IPS-15b (cell line): ENCODE measurements around the gene ERI3.

ENCODE experiments used
- H3K27me3 ChIP-seq: one replicate; pipeline ENCODE4 v1.6.1; 2013; ENCODE audit warnings: low read length; ENCODE audit not compliant: control insufficient read depth, insufficient read depth
- H3K36me3 ChIP-seq: one replicate; pipeline ENCODE4 v1.6.1; 2013; ENCODE audit warnings: low read length; ENCODE audit not compliant: control insufficient read depth, insufficient read depth
- H3K4me1 ChIP-seq: one replicate; pipeline ENCODE4 v1.6.1; 2013; ENCODE audit warnings: mild to moderate bottlenecking, low read length; ENCODE audit not compliant: control insufficient read depth, insufficient read depth
- H3K4me3 ChIP-seq: one replicate; pipeline ENCODE4 v1.5.1; 2013; ENCODE audit warnings: low read depth, low read length
- H3K9ac ChIP-seq: one replicate; pipeline ENCODE4 v1.6.1; 2013; ENCODE audit warnings: low read depth, mild to moderate bottlenecking, low read length
- H3K9me3 ChIP-seq: one replicate; pipeline ENCODE4 v1.6.1; 2013; ENCODE audit warnings: mild to moderate bottlenecking, low read length; ENCODE audit not compliant: control insufficient read depth, insufficient read depth

Gene ERI3

DNA sequence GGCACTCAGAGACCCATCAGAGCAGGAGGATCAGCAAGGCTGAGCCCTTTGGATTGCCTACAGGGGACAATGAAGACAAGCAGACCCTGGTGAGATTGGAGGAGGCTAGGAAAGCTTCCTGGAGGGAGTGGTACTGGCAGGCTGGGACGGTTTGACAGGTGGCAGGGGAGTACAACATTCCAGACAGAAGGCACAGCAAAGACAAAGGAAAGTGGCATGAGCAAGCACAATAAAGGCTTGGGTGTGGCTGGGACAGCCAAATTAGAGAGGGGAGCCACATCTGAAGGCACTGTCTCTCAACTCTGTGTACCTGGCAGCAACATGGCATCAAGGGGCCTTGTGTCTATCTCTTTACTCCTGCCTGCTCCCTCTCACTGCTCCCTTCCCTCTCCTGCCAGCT is 103.6 kb downstream of the ERI3 start:
- Histone ChIP-seq H3K9ac (no peak overlapping the region), H3K36me3 (peaks cover 5% of the 10 kb centered on the region), H3K4me3 (no peak overlapping the region), H3K9me3 (no peaks in the 10 kb centered on the region), H3K27me3 (no peaks in the 10 kb centered on the region), H3K4me1 (peaks cover 3% of the 10 kb centered on the region)

DNA sequence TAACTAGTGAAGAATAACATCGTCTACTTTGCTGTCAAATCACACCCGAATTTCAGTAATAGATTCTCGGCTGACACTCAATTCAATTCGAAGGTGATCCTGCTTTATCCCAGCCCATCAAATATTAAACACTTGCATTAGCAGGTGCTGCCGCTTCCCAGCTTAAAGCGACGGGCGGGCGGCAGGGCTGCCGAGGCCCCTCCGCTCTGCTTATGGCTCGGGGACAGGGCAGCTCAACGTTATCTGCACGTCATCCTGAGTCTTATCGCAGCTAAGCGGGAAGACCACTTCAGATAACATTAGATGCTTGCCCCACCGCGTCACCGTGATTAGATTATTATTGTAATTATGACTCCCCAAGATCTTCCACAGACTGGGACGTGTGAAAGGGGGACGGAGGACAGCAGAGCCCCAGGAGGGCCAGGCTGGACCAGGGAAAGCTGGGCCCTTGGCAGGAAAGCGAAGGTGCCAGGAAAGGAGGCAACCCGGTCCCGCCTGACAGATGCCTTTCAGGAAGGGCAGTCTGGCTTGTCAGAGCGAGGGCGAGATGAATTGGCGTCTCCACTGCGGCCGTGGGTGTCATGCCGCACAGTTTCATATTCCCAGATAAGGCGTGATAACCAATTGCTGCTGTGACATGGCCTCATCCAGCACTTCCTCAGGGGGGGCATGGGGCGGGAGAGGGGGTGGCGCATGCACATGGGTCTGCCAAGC is 104.8 kb downstream of the ERI3 start:
- Histone ChIP-seq H3K9ac (no peak overlapping the region), H3K4me3 (no peak overlapping the region), H3K4me1 (peaks cover 3% of the 10 kb centered on the region), H3K36me3 (peaks cover 5% of the 10 kb centered on the region), H3K9me3 (no peaks in the 10 kb centered on the region), H3K27me3 (no peaks in the 10 kb centered on the region)

GRCh38 chr1:44249543-44249942 is 105.5 kb downstream of the ERI3 start:
- H3K36me3 ChIP-seq = peaks cover 5% of the 10 kb centered on the region
- H3K4me1 ChIP-seq = peaks cover 1% of the 10 kb centered on the region
- H3K9me3 ChIP-seq = no peaks in the 10 kb centered on the region
- H3K27me3 ChIP-seq = no peaks in the 10 kb centered on the region
- no peak overlapping the region for H3K4me3 ChIP-seq
- no peak overlapping the region for H3K9ac ChIP-seq

DNA sequence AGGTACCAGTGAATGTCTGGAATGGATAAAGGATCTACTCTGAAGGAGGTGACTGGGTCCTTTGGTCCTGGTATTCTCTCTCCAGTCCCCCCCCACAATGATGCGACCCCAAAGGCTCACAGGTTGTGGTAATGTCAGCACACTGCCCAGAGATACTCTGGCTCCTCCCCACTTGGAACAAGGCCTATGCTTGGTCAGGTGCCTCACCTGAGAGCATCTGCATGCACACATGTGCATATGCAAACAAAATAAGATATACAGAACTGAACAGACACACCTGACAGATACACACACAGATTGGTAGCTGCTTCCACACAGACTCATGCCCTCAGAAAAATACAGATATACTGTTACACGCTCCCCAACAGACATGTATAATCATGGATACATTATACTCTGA is 108.3 kb downstream of the ERI3 start:
- Histone ChIP-seq H3K36me3 (peaks cover 9% of the 10 kb centered on the region), H3K9ac (no peak overlapping the region), H3K9me3 (no peaks in the 10 kb centered on the region), H3K4me3 (no peak overlapping the region), H3K27me3 (no peaks in the 10 kb centered on the region), H3K4me1 (no peaks in the 10 kb centered on the region)

DNA sequence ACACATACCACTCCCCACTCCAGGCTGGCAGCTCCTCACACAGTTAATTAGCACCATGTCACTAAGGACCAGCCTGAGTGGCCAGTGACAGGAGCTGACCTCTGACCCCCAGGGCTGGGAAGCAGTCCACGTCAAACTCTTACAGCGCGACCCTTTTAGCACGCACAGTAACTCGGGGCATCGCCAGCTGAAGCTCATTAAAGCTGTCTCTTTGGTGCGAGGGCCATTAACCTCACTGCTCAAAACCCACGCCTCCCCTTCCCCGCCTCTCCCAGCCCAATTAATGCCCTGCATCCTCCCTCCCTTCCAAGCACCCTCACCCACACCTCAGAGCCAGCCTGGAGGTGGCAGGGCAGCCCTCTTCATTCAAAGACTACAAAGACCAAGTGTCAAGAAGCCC is 110.1 kb downstream of the ERI3 start:
- Histone ChIP-seq H3K4me1 (no peaks in the 10 kb centered on the region), H3K36me3 (peaks cover 20% of the 10 kb centered on the region)

GRCh38 chr1:44243782-44244495 is 111.1 kb downstream of the ERI3 start:
- no peak overlapping the region for H3K4me3 ChIP-seq
- H3K9me3 ChIP-seq = no peaks in the 10 kb centered on the region
- H3K4me1 ChIP-seq = no peaks in the 10 kb centered on the region
- no peak overlapping the region for H3K9ac ChIP-seq
- H3K36me3 ChIP-seq = peaks cover 19% of the 10 kb centered on the region
- no peaks in the 10 kb centered on the region for H3K27me3 ChIP-seq

More for the DNA sequence above, 110.1 kb downstream of the ERI3 start:
- Histone ChIP-seq H3K4me3 (no peak overlapping the region), H3K9ac (no peak overlapping the region), H3K27me3 (no peaks in the 10 kb centered on the region), H3K9me3 (no peaks in the 10 kb centered on the region)

DNA sequence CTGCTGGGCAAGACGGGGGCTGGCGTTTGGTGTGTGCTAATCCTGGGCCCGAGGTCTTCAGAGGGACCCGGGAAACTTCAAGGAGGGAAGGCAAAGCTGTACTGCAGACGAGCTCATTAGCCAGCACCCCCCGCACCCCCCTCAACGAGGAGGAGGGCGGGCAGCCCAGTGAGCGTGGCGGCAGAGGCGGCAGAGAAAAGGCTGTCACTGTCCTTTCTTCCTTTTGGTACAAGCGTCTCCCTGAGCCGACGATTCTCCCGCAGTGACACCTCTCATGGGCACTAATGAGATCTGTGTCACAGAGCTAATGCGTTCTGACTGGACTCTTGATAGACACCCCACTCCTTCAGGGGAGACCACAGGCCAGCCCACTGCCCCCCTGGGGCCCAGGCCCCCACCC is 112.3 kb downstream of the ERI3 start:
- no peaks in the 10 kb centered on the region for H3K9me3 ChIP-seq
- H3K4me3 ChIP-seq = no peak overlapping the region
- H3K9ac ChIP-seq = no peak overlapping the region
- no peaks in the 10 kb centered on the region for H3K27me3 ChIP-seq
- H3K4me1 ChIP-seq = peaks cover 3% of the 10 kb centered on the region
- H3K36me3 ChIP-seq = peaks cover 16% of the 10 kb centered on the region

DNA sequence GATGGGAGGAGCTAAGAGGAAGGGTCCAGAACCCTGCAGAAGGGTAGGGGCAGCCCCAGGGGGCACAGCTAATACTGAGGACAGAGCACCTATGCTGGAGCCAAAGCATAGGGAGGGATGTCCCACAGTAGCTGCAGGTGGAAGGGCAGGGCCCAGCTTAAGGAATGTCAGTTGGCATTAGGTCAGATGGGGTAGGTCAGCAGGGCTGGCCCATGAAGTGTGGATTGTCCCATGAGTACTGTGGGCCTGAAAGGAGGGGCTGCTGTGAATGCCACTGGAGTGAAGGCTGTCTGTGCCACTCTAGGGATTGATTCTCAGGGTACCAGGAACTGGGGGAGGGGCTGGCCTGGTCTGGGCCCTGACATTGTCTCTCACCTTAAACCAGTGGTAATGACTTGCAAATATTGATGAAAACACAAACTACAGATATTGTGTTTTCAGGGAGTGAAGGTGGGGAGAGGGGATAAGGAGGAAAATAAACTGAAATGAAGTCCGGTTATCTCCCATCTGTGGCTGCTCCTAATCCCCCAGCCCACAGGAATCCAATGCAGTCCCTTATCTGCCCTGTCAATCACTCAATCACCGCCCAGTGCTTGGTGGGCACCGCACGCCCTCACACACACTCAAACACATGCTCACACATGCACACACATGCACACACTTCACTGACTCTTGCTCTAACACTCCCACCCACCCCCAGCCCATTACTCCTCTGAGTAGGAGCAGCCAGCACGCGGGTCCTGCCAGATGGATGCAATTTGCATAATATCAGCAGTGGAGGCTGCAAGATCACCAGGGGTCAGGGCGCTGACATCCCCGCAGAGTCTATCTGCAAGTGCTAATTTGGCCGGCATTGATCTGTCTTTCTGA is 114.0 kb downstream of the ERI3 start:
- no peak overlapping the region for H3K4me3 ChIP-seq
- peaks cover 14% of the 10 kb centered on the region for H3K36me3 ChIP-seq
- H3K9ac ChIP-seq = no peak overlapping the region
- peaks cover 3% of the 10 kb centered on the region for H3K4me1 ChIP-seq
- no peaks in the 10 kb centered on the region for H3K9me3 ChIP-seq
- no peaks in the 10 kb centered on the region for H3K27me3 ChIP-seq

- no peaks in the 10 kb centered on the region for H3K27me3 ChIP-seq
- no peak overlapping the region for H3K9ac ChIP-seq
- H3K4me3 ChIP-seq = no peak overlapping the region
- H3K4me1 ChIP-seq = peaks cover 3% of the 10 kb centered on the region
- H3K9me3 ChIP-seq = no peaks in the 10 kb centered on the region
- peaks cover 14% of the 10 kb centered on the region for H3K36me3 ChIP-seq
These were observed 115.1 kb downstream of the ERI3 start for GRCh38 chr1:44239961-44240371.

- Histone ChIP-seq H3K9ac (no peak overlapping the region), H3K4me3 (no peak overlapping the region), H3K36me3 (peaks cover 14% of the 10 kb centered on the region), H3K27me3 (no peaks in the 10 kb centered on the region), H3K9me3 (no peaks in the 10 kb centered on the region), H3K4me1 (peaks cover 3% of the 10 kb centered on the region)
These were observed 115.6 kb downstream of the ERI3 start for GRCh38 chr1:44239331-44239960.

DNA sequence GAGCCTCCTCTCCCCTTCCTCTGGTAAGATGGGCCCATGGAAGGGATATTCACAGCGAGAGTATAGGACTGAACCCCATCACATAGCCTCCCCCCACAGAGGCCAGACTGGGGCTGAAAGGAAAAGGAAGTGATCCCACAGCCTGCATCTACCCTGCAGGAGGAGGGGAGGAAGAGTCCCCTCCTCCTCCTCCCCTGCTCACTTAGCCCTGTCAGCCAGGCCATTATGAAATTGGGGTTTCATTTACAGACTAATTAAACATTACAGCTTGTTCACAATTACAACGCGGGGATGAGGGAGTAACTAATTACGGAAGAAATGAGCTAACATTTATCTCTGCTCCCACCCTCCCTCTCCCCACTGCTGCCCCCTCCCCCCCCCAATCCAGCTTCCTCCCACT is 116.4 kb downstream of the ERI3 start:
- Histone ChIP-seq H3K4me3 (no peak overlapping the region), H3K36me3 (peaks cover 11% of the 10 kb centered on the region), H3K9me3 (no peaks in the 10 kb centered on the region), H3K27me3 (no peaks in the 10 kb centered on the region), H3K9ac (no peak overlapping the region), H3K4me1 (peaks cover 3% of the 10 kb centered on the region)
